ENCODE data around the gene DPYD.

DPYD gene

DNA sequence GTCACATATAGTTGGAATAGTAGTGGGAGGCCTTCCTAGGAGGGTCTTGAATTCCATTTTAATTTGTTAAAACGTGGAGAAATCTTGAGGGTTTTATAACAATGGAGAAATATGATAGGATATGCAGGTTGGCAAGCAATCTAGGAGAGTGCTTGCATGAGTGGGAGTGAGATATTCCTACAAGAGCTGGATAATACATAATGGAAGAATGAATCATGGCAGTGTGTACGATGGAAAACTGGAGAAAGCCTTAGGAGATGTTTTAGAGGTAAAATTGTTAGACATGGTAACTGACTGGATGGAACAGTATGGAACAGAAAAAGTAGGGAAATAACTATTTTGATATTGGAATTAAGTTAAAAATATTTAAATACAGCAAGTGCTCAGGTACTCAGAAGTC is 846.9 kb downstream of the DPYD start:
- no peak for DNase-seq

- no peak for DNase-seq
These were observed 847.7 kb downstream of the DPYD start for GRCh38 chr1:97073169-97073568.

DNA sequence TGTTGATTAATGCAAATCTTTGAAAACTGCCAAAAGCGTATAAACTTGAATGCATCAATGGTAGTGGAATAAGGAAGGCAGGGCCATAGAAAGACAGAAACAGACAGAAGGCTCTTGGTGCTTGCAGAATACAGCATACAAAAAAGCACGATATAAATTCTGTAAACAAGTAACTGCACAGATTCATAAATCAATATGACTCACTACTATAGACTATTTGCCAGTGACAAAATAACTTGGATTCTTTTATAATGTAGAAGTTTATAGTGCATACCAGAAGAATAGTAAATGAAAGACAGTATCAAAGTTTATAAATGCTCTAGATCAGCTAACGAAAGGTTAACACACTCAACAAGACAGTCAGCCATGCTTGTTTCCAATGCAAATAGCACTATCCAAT is 849.7 kb downstream of the DPYD start:
- peak; percentile 69 for DNase-seq

GRCh38 chr1:97070376-97070775 is 850.5 kb downstream of the DPYD start:
- no peak for DNase-seq

- no peak for DNase-seq
These were observed 851.5 kb downstream of the DPYD start for GRCh38 chr1:97069312-97069711.

GRCh38 chr1:97066860-97067259 is 854.0 kb downstream of the DPYD start:
- peak; percentile 7 for DNase-seq

GRCh38 chr1:97063532-97063931 is 857.3 kb downstream of the DPYD start:
- no peak for DNase-seq

DNA sequence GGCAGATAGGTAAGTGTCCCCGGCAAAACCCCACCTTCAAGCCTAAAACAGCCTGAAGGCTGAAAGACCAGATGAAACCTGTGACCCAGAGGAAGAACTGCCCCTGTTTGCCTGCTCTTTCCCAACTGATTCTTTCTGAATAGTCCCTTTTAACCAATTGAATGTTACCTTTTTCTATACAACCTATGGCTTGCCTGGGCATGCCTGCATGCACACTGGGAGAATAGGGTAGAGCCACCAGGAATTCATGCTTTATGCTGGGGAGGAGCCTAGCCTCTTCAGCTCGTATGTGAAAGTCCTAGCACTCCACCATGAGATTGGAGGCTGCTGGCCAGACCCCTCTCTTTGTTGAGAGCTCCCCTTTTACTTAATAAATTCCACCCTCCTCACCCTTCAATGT is 859.2 kb downstream of the DPYD start:
- DNase-seq, result no peak

DNA sequence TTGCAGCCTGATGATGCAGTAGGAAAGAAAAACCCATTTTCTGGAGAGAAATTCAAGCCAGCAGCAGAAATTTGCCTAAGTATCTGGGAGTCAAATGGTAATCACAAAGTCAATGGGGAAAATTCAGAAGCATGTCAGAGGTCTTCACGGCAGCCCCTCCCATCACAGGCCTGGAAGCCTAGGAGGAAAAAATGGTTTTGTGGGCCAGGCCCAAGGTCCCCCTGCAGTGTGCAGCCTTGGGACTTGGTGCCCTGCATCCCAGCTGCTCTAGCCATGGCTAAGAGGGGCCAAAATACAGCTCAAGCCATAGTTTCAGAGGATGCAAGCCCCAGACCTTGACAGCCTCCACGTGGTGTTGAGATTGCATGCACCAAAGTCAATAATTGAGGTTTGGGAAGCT is 864.4 kb downstream of the DPYD start:
- no peak for DNase-seq

- no peak for DNase-seq
These were observed 867.6 kb downstream of the DPYD start for GRCh38 chr1:97053268-97053667.

GRCh38 chr1:97051823-97052222 is 869.0 kb downstream of the DPYD start:
- no peak for DNase-seq

DNA sequence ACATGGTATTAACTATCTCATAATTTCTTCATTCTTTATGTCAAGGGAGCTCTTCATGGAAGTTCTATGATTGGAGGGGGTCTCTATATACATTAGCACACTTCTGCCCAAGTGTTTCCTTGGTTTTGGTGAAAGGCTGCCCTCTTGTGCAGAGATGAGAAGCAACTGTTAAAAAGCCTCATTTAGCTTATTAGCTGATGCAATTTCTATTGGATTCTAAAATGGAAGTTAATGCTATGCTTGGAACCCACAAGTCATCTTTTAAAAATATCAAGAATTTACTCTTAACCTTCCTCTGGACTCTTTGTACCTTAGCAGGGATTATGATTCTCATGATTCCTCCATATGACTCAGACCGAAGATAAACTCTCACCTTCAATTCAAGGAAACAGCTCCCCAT is 870.3 kb downstream of the DPYD start:
- DNase-seq, result peak; percentile 52

DNA sequence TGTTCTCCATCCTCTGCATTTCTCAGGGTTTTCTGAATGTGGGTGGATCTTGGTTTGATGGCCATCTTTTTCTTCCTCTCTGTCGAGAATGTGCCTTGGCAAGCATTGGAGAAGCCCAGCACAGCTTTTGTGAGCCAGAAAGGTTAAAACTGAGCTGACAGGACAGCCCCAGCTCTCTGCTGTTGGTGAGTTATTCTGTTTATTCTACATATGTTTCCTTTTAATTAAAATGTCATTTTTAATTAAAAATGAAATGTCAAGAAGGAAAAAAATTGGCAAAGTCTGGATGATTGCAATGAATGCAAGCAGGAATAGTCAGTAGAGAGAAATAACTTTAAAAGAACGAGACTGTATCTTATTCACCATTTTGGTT is 873.4 kb downstream of the DPYD start:
- no peak for DNase-seq

GRCh38 chr1:97046765-97047420 is 873.9 kb downstream of the DPYD start:
- DNase-seq, result no peak

DNA sequence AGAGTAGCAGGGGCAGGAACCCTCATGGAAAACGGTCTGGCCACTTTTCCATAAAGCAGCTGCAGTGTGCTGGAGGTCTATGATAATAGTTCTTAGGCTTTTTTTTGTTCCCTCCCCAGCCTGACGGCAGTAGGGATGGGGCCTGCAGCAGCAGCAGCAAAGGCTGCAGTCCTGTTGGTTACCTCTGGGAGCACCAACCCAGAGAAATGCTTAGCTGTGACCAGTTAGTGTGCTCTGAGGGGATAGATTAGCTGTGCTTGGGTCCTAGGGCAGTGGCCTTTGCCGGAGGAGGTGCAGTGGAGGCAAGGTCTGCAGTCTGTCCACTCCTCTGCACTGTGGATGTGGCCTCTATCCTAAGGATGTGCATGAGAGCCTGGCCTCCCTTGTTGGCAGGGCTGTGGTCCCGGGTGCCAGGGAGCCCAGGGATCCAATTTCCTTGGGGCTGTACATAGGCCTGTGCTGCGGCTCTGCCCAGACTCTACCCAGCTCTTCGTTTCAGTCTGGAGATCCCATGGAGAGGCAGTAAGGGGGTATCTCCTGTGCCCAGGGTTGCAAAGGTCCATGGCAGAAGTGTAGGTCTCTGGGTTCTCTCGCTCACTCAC is 876.6 kb downstream of the DPYD start:
- no peak for DNase-seq

GRCh38 chr1:97042551-97042950 is 878.3 kb downstream of the DPYD start:
- peak; percentile 63 for DNase-seq

DNA sequence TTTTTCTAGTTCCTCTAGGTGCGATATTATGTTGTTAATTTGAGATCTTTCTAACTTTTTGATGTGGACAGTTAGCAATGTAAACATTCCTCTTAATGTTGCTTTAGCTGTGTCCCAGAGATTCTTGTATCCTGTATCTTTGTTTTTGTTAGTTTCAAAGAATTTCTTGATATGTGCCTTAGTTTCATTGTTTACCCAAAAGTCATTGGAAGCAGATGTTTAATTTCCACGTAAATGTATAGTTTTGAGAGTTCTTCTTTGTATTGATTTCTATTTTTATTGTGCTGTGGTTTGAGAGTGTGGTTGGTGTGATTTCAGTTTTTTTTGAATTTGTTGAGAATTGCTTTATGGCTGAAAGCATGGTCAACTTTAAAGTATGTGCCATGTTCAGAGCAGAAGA is 879.8 kb downstream of the DPYD start:
- no peak for DNase-seq

- DNase-seq, result peak; percentile 24
These were observed 882.4 kb downstream of the DPYD start for GRCh38 chr1:97038410-97038809.

DNA sequence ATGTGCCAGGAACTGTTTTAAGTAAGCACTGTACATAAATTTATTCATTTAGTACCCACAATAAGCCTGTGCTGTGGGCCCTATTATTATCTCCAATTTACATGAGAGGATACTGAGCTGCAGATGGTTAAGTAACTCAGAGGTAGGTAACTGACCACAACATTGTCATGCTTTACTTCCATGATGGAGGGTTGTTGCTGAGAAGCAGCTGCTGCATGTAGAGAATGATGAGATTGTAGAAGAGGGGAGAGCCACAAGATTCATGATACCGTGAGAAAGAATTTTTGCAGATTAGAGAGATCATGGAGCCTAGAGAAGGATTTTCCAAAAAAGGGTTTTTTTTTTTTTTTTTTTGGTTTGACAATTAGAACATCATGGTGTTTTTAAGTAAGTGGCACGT is 886.2 kb downstream of the DPYD start:
- DNase-seq, result no peak

GRCh38 chr1:97033949-97034348 is 886.9 kb downstream of the DPYD start:
- DNase-seq, result no peak

Data from HCEC 1CT (cell line).